ENCODE measurements around the gene MCHR2.
"Not testable (repeated sequence)": the region's sequence is repeated elsewhere in the genome, so short reads cannot be mapped to it uniquely, and the experiment has no call there.

MCHR2 gene

DNA sequence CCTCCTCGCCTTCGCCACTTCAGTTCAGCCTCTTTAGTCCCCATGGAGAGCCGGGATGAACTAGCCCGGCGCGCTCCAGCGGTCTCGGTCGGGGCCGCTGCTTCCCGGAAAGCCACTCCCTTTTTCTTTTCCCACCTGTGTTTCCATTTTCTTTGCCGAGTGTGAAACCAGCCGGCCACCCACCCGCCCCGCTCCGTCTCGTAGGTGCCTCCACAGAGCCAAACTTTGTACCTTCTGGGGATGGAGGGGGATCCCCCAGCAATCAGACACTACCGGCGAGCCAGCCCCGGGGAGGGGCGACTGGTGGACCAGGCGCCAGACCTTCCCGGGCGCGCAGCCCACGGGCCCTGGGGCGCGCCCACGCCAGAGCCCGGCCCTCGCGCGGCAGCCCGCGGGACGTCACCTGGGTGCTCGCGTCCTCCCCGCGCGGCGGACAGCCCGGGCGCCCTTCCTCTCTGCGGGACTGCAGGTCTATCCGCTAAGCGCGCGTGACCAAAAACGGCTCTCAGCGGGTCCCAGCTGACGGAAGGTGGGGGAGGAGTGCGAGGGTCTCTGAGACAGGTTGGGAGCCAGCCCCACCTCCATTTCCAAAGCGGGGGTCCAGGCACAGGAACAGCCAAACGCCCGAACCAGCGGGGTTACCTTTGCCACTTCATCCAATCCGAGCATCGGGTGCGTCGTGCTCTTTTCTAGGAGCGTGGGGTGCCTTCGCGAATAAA is at the start of gene MCHR2:
Gene MCHR2, minus strand, starts transcription at position 691 of the 719 bp plus-strand sequence. CDS start 38,076 bp downstream, outside the sequence.
- H3K4me3 ChIP-seq (ENCODE audit: low read depth, low read length) = peak within 1 kb of the TSS; percentile 38

DNA sequence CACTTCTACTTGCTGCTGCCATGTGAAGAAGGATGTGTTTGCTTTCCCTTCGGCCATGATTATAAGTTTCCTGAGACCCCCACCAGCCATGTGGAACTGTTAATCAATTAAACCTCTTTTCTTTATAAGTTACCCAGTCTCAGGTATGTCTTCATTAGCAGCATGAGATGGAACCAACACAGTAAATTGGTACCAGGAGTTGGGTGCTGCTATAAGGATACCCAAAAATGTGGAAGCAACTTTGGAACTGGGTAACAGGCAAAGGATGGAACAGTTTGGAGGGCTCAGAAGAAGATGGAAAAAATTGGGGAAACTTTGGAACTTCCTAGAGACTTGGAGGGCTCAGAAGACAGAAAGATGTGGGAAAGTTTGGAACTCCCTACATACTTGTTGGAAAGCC is 44.5 kb upstream of the MCHR2 start:
- not testable (repeated sequence) for H3K4me3 ChIP-seq (ENCODE audit: low read depth, low read length)

GRCh38 chr6:100035873-100036653 is 42.0 kb upstream of the MCHR2 start:
- no peak overlapping the region for H3K4me3 ChIP-seq (ENCODE audit: low read depth, low read length)

DNA sequence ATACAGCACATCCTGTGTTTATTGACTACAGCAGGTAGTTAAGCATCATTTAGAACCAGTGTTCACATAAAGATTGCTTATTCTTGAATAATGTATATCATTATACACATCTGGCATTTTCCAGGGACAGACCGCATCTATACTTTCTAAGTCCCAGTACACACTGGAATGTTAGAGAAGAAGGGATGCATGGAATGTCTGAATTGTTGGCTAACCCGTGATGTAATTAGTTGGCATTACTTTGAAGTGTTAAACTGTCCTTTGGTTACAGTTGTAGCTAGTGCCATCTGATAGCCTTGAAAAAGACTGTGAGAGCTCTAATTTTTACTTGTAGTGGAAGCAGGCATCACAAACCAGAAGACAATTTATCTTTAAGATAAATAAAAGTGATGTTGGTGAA is 29.8 kb upstream of the MCHR2 start:
- H3K4me3 ChIP-seq (ENCODE audit: low read depth, low read length) = no peak overlapping the region

DNA sequence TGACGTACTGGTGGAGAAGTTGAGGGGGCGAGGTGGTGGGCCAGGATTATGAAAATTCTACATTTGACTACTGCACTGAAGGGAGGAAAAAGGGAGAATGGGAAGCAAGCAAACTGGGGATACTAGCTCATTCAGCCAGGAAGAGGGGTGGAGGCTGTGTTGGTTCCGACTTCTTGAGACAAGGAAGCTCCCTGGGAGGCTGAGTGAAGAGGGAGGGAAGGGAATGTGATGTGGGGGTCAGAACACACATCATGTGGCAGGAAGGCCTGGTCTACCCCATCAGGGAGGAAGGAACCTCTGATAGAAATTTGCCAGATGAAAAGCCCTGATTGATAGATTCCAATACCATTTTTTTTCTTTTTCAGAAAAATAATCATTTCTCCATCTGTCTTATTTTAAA is 28.8 kb upstream of the MCHR2 start:
- no peak overlapping the region for H3K4me3 ChIP-seq (ENCODE audit: low read depth, low read length)

DNA sequence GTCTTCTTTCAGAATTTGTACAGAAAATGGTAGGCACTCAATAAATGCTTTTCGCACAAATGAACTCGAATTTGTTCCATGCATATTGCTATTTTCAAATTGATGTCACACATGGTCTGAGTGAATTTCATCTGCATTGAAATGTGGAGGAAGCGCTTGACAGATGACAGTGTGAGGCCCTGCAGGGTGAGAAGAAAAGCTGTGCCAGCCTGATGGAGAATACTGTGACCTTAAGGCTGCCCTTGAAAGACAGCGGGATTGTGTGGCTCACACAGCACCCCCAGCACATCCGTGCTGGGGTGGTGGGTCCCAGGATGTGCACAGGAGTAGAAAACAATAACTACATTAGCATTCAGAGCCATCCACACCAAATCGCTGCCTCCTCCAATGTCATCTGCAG is 14.8 kb upstream of the MCHR2 start:
- H3K4me3 ChIP-seq (ENCODE audit: low read depth, low read length) = no peak overlapping the region

DNA sequence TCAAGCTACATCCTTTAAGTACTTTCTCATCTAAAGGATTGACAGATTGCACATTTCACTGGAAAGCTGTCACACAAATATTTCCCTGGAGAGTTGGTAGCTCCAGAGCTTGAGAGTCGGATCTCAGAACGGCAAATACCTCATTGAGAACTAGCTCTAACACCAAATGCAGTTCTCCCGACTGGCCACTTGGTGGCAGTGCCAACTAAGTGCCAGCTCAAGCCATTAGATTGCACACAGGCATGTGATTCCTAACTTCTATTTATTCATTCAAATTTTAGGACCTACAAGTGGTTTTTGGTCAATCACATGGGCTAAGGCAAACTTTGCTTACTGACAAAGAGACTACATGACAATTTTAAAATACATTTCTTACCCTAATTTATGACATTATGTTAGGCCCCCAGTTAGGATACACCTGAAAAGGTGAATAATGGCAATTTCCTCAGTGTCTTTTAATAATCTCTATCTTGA is 7.9 kb upstream of the MCHR2 start:
- no peak overlapping the region for H3K4me3 ChIP-seq (ENCODE audit: low read depth, low read length)

DNA sequence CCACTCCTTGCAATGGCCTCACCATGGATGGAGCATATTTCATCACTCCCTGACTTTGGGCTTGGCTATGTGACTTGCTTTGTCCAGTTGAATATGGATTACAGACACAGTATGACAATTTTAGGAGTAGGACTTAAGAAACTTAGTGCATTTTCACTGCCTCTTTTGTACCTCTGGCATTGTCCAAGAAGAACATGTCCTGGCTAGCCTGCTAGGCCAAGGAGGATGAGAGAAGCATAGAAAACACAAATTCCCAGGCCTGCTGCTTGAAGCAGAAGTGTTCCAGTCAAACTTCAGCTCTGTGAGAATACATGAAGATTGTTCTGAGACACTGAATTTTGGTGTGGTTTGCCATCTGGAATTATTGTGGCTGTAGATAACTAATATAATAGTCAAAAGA is 3.1 kb upstream of the MCHR2 start:
- H3K4me3 ChIP-seq (ENCODE audit: low read depth, low read length) = no peak overlapping the region

DNA sequence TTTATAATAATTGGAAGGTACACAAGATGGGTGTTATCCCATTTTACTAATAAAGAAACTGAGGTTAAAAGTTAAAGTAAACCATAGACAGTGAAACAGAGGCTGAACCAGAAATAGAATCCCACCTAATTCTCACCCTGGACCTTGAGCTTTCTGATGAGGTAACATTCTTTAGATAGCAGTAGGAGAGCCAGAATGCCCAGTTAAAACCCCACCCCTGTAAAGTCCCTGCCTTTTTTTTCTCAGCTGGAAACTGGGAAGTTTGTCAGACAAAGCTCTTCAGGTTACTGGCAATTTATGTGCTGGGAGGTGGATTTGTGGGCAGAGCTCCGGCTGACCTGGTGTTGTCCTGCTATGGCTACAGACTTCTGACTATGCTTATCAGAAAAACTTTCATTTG is 1.9 kb upstream of the MCHR2 start:
- H3K4me3 ChIP-seq (ENCODE audit: low read depth, low read length) = no peak overlapping the region

DNA sequence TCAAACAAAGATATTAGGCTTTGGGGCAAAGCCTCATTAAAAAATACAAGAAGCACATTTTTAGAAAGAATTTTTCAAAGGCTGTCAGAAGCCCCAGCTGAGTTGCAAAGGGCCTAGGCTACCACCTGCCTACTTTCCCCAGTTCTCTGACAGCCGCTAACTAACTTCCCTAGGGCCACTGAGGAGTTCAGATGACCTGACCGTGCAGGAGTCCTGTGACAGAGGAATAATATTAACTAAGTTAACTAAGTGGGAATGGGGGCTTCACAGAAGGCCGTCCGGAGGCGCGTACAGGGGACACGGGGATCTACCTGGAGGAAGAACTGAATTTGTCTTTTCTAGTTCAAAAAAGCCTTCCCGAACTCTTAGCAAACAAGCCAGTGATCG is 884 bp downstream of the MCHR2 start:
- peak overlapping the region; percentile 38 for H3K4me3 ChIP-seq (ENCODE audit: low read depth, low read length)

GRCh38 chr6:99991955-99992354 is 2.1 kb downstream of the MCHR2 start:
- H3K4me3 ChIP-seq (ENCODE audit: low read depth, low read length) = no peak overlapping the region

GRCh38 chr6:99980741-99981140 is 13.3 kb downstream of the MCHR2 start:
- no peak overlapping the region for H3K4me3 ChIP-seq (ENCODE audit: low read depth, low read length)

DNA sequence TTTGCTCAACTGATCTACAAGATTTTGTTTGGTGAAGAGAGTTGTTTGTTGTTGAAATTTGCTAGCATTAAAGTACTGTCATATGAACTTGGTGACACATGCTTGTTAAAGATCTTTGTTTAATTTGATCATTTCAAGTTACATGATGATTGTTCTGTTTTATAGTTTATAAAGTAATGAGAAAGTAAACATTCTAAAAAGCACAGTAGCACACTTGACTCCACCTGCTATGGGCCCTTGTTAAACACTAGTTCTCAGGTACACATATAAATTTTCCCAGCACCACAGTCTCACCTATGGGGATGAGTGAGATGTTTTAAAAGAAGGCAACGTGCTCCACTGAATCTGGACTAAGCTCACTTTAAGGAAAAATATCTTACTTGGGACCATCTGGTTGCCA is 14.1 kb downstream of the MCHR2 start:
- H3K4me3 ChIP-seq (ENCODE audit: low read depth, low read length) = no peak overlapping the region

GRCh38 chr6:99967052-99967451 is 27.0 kb downstream of the MCHR2 start:
- no peak overlapping the region for H3K4me3 ChIP-seq (ENCODE audit: low read depth, low read length)

DNA sequence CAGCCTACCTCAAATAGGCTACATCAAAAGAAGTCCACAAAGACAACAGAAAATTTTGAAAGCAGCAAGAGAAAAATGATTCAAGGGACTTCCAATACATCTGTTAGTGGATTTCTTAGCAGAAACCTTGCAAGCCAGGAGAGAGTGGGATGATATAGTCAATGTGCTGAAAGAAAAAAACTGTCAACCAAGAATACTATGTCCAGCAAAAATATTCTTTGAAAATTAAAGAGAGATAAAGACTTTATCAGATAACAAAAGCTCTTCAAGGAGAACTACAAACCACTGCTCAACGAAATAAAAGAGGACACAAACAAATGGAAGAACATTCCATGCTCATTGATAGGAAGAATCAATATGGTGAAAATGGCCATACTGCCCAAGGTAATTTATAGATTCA is 34.0 kb downstream of the MCHR2 start:
- no peak overlapping the region for H3K4me3 ChIP-seq (ENCODE audit: low read depth, low read length)

GRCh38 chr6:99951016-99951805 is 42.8 kb downstream of the MCHR2 start:
- H3K4me3 ChIP-seq (ENCODE audit: low read depth, low read length) = no peak overlapping the region

DNA sequence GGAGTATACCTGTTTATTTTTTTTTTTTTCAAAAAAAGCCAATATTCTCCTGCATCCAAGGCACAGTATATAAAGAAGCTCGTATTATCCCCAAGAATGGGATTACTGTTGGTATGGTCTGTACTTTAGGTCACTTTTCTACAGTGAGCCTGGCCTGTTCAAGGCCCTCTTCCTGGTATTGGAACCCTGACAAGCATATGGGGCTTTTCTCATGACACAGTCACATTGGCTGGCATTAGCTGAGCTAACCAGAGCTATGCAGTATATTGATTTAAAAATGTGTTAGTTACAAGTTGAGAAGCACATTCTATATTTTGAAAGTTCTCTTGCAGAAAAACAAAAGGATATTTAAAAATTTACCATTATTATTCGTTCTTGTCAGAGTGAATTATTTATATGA is 48.0 kb downstream of the MCHR2 start:
- no peak overlapping the region for H3K4me3 ChIP-seq (ENCODE audit: low read depth, low read length)

GRCh38 chr6:99943846-99944245 is 50.2 kb downstream of the MCHR2 start:
- no peak overlapping the region for H3K4me3 ChIP-seq (ENCODE audit: low read depth, low read length)

DNA sequence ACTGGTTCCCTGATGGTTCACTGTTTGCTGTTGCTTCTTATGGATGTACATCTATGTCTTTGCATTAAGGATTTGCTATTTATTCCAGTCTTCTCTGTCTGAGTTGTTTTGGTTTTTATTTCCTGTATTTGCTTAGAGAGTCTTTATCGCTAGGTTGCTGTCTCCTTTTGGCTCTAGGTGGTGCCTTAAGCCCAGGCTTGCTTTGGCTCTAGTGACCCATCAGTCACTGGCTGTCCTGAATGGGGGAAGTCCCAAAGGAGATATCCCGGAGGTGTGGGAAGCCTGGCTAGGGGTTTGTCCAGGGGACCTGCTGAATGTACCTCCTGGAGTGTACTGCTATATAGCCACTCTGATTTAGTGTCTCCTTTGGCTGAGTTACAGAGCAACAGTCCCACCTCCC is 53.4 kb downstream of the MCHR2 start:
- H3K4me3 ChIP-seq (ENCODE audit: low read depth, low read length) = no peak overlapping the region

- no peak overlapping the region for H3K4me3 ChIP-seq (ENCODE audit: low read depth, low read length)
Observed at GRCh38 chr6:99933129-99933528, 60.9 kb downstream of the MCHR2 start.

DNA sequence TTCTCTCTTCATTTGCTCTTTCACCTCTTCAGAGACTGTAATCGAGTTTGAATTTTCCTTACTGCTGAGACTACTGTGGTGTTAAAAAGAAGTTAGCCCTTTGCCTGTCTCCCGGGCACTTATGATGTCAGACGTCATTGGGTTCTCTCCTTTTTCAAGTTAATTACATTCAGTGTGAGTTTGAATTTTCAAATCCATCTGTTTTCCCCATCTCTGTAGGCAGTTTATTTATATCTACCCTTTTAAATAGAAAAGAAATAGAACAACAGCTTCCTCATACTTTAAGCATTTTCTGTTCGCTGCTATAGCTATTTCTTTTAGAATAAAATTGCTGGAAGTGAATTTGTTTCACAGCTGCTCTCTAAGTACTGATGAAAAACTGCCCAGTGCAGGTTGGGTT is 81.4 kb downstream of the MCHR2 start:
- no peak overlapping the region for H3K4me3 ChIP-seq (ENCODE audit: low read depth, low read length)

All from iPS-11a (cell line).